Measurements from ENCODE around the gene EFCAB12.
"Not testable (repeated sequence)": the region's sequence is repeated elsewhere in the genome, so short reads cannot be mapped to it uniquely, and the experiment has no call there.

The EFCAB12 gene

DNA sequence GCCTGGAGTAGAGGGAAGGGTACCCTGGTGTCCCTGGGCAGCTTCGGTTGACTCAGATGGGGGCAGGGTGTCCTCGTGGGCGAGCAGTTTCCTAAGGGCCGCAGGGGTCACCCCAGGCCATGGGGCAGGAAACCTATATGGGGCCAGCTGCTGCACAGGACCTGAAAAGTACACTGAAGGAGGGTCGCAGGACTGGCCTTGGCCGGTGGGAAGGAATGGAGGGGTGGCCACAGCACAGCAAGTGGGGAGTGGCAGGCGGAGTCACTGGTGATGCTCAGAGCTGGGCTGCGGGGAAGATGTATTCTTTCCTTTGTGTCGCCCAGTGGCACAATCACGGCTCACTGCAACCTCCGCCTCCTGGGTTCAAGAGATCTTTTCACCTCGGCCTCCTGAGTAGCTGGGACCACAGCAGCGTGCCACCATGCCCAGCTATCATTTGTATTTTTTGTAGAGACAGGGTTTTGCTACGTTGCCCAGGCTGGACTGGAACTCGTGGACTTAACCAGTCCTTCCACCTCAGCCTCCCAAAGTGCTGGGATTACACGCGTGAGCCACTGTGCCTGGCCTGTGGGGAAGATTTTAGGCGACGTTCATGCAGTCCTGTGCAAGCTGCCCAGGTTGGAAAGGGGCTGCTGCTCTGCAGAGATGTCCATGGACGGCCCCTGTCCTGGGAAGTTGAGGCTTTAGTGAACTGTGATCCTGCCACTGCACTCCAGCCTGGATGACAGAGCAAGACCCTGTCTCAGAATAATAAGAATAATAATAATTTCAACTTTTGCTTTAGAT lies 57.2 kb downstream of the EFCAB12 start:
- H3K4me1 ChIP-seq (ENCODE audit: insufficient read depth, low read length), result no peaks in the 10 kb centered on the region
- H3K27me3 ChIP-seq (ENCODE audit: control insufficient read depth in 1 of 2, insufficient read depth in 2 of 2, low read length in 2 of 2), result no peaks in the 10 kb centered on the region

DNA sequence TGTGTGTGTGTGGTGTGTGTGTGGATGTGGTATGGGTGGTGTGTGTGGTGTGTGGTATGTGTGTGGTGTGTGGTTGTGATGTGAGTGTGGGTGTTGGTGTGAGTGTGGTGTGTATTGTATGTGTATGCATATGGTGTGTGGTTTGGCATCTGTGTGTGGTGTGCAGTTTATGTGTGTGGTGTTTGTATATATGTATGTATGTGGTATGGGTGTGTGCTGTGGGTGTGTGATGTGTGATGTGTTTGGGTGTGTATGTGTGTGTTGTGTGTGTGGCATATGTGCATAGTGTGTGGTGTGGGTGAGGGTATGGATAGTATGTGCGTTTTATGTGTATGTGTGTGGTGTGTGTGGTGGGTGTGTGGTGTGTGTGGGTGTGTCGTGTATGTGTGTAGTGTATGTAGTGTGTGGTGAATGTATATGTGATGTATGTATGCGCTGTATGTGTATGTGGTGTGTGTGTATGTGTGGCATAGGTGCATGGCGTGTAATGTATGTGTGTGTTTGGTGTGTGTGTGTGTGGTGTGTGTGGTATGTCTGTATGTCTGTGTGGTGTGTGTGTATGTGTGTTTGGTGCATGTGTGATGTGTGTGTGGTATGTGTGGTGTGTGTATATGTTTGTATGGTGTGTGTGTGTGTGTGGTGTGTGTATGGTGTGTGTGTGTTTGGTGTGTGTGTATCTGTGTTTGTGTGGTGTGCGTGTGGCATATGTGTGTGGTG lies 58.0 kb downstream of the EFCAB12 start:
- H3K27me3 ChIP-seq (ENCODE audit: control insufficient read depth in 1 of 2, insufficient read depth in 2 of 2, low read length in 2 of 2), result no peaks in the 10 kb centered on the region
- no peaks in the 10 kb centered on the region for H3K9me3 ChIP-seq (ENCODE audit: low read length)
- no peaks in the 10 kb centered on the region for H3K36me3 ChIP-seq (ENCODE audit: insufficient read depth, low read length)
- no peak overlapping the region for H3K4me3 ChIP-seq (ENCODE audit: low read depth in 1 of 2, low read length in 2 of 2)
- H3K4me1 ChIP-seq (ENCODE audit: insufficient read depth, low read length), result no peaks in the 10 kb centered on the region
- no peak overlapping the region for H3K9ac ChIP-seq (ENCODE audit: low read length)
- no peak overlapping the region for H3K27ac ChIP-seq (ENCODE audit: low read depth, low read length)

More for the DNA sequence above, 57.2 kb downstream of the EFCAB12 start:
- Histone ChIP-seq H3K9ac (ENCODE audit: low read length) (no peak overlapping the region), H3K4me3 (ENCODE audit: low read depth in 1 of 2, low read length in 2 of 2) (no peak overlapping the region), H3K36me3 (ENCODE audit: insufficient read depth, low read length) (no peaks in the 10 kb centered on the region), H3K9me3 (ENCODE audit: low read length) (no peaks in the 10 kb centered on the region), H3K27ac (ENCODE audit: low read depth, low read length) (no peak overlapping the region)

DNA sequence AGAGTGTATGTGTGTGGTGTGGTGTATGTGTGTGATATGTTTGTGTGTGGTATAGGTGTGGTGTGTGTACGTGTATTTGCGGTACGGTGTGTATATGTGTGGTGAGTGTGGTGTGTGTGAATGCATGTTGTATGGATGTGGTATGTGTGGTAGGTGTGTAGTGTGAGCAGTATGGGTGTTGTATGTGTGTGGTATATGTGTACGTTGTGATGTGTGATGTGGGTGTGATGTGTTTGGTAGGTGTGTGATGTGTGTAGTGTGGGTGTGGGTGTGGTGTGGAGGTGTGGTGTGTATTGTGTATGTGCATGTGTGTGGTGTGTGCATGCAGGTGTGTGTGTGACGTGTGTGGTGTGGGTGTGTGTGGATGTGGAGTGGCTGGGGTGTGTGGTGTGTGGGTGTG lies 58.7 kb downstream of the EFCAB12 start:
- Histone ChIP-seq H3K9me3 (ENCODE audit: low read length) (no peaks in the 10 kb centered on the region), H3K4me1 (ENCODE audit: insufficient read depth, low read length) (no peaks in the 10 kb centered on the region), H3K36me3 (ENCODE audit: insufficient read depth, low read length) (no peaks in the 10 kb centered on the region), H3K4me3 (ENCODE audit: low read depth in 1 of 2, low read length in 2 of 2) (no peak overlapping the region), H3K27me3 (ENCODE audit: control insufficient read depth in 1 of 2, insufficient read depth in 2 of 2, low read length in 2 of 2) (no peaks in the 10 kb centered on the region), H3K27ac (ENCODE audit: low read depth, low read length) (no peak overlapping the region), H3K9ac (ENCODE audit: low read length) (no peak overlapping the region)

DNA sequence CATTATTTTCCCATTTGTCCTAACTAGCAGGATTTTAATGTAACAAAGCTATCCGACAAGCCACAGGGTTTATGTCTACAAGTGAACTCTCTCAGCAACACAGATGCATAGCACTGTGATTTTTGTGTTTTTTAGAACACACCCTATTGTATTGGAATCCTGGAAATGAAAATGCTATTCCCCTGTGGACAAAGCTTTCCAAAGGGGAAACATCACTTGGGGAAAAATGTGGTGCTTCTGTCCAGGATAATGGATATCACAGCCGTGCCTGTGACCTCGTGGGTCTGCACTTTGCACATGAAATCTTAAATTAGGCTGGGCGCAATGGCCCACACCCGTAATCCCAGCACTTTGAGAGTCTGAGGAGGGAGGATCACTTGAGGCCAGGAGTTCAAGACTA lies 60.6 kb downstream of the EFCAB12 start:
- H3K36me3 ChIP-seq (ENCODE audit: insufficient read depth, low read length), result no peaks in the 10 kb centered on the region
- no peaks in the 10 kb centered on the region for H3K4me1 ChIP-seq (ENCODE audit: insufficient read depth, low read length)
- no peak overlapping the region for H3K4me3 ChIP-seq (ENCODE audit: low read depth in 1 of 2, low read length in 2 of 2)
- H3K27me3 ChIP-seq (ENCODE audit: control insufficient read depth in 1 of 2, insufficient read depth in 2 of 2, low read length in 2 of 2), result no peaks in the 10 kb centered on the region
- H3K9me3 ChIP-seq (ENCODE audit: low read length), result no peaks in the 10 kb centered on the region
- H3K27ac ChIP-seq (ENCODE audit: low read depth, low read length), result no peak overlapping the region
- H3K9ac ChIP-seq (ENCODE audit: low read length), result no peak overlapping the region

DNA sequence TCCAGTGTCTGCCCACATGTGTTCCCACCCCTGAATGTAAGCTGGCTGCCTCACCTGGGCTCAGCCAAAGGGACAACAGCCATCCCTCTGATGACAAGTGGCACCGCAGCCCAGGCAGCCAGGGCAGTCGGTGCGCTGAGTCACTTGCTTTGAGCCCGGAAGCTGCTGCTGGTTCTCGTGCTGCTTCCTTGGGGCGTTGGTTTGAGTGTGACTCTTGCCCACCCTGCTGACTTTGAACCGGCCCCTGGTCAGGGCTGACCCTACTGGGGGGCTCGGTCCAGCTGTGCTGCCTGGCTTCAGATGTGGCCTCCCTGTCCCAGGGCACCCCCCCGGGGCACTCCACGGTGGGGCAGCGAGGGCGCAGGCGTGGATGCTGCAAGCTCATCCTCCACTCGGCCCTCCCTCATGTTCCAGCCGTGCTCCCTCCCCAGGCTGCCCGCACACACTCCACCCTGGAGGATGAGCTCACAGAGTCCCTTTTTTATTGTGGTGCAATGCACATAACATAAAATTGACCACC lies 62.1 kb downstream of the EFCAB12 start:
- Histone ChIP-seq H3K9me3 (ENCODE audit: low read length) (no peaks in the 10 kb centered on the region), H3K27me3 (ENCODE audit: control insufficient read depth in 1 of 2, insufficient read depth in 2 of 2, low read length in 2 of 2) (no peaks in the 10 kb centered on the region), H3K4me1 (ENCODE audit: insufficient read depth, low read length) (no peaks in the 10 kb centered on the region), H3K4me3 (ENCODE audit: low read depth in 1 of 2, low read length in 2 of 2) (no peak overlapping the region), H3K36me3 (ENCODE audit: insufficient read depth, low read length) (no peaks in the 10 kb centered on the region), H3K9ac (ENCODE audit: low read length) (no peak overlapping the region), H3K27ac (ENCODE audit: low read depth, low read length) (no peak overlapping the region)

DNA sequence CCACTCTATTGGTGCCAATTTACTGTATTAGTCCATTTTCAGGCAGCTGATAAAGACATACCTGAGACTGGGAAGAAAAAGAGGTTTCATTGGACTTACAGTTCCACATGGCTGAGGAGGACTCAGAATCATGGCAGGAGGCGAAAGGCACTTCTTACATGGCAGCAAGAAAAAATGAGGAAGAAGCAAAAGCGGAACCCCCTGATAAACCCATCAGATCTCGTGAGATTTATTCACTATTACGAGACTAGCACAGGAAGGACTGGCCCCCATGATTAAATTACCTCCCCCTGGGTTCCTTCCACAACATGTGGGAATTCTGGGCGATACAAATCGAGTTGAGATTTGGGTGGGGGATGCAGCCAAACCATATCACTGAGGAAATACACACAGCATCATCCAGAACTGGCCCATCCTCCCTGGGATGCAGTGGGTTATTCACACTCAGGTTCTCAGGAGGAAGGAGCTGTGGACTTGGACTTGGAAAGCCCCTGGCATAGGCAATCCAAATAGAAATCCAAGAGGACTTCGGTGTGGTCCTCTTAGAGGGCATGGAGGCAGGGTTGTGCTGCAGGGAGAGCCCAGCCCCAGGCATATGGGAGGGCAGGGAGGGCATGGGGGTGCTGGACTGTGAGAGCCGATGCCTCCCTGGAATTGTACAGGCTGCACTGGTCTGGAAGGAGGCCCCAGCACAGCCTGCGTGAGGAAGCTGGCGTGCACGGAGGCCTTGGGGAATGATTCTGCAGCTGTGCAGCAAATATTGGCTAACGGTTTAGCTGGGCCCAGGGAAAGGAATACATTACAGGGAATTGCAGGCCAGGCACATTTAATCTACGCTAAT lies 62.9 kb downstream of the EFCAB12 start:
- Histone ChIP-seq H3K36me3 (ENCODE audit: insufficient read depth, low read length) (no peaks in the 10 kb centered on the region), H3K4me3 (ENCODE audit: low read depth in 1 of 2, low read length in 2 of 2) (no peak overlapping the region), H3K27me3 (ENCODE audit: control insufficient read depth in 1 of 2, insufficient read depth in 2 of 2, low read length in 2 of 2) (no peaks in the 10 kb centered on the region), H3K9me3 (ENCODE audit: low read length) (no peaks in the 10 kb centered on the region), H3K27ac (ENCODE audit: low read depth, low read length) (no peak overlapping the region), H3K9ac (ENCODE audit: low read length) (no peak overlapping the region), H3K4me1 (ENCODE audit: insufficient read depth, low read length) (no peaks in the 10 kb centered on the region)

DNA sequence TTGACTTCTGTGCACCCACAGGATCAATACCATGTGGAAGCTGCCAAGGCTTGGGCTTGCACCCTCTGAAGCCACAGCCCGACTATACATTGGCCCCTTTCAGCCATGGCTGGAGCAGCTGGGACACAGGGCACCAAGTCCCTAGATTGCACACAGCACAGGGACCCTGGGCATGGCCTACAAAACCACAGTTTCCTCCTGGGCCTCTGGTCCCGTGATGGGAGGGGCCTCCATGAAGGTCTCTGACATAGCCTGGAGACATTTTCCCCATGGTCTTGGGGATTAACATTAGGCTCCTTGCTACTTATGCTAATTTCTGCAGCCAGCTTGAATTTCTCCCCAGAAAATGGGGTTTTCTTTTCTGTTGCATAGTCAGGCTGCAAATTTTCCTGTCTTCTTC lies 63.6 kb downstream of the EFCAB12 start:
- not testable (repeated sequence) for H3K4me3 ChIP-seq (ENCODE audit: low read depth in 1 of 2, low read length in 2 of 2); H3K4me1 ChIP-seq (ENCODE audit: insufficient read depth, low read length); H3K36me3 ChIP-seq (ENCODE audit: insufficient read depth, low read length); H3K27me3 ChIP-seq (ENCODE audit: control insufficient read depth in 1 of 2, insufficient read depth in 2 of 2, low read length in 2 of 2); H3K9me3 ChIP-seq (ENCODE audit: low read length); H3K9ac ChIP-seq (ENCODE audit: low read length); H3K27ac ChIP-seq (ENCODE audit: low read depth, low read length)

DNA sequence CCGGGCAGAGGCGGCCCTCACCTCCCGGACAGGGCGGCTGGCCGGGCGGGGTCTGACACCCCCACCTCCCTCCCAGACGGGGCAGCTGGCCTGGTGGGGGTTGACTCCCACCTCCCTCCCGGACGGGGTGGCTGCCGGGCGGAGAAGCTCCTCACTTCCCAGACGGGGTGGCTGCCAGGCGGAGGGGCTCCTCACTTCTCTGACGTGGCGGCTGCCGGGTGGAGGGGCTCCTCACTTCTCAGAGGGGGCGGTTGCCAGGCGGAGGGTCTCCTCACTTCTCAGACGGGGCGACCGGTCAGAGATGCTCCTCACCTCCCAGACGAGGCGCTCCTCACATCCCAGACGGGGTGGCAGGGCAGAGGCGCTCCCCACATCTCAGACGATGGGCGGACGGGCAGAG lies 65.1 kb downstream of the EFCAB12 start:
- H3K27me3 ChIP-seq (ENCODE audit: control insufficient read depth in 1 of 2, insufficient read depth in 2 of 2, low read length in 2 of 2); H3K36me3 ChIP-seq (ENCODE audit: insufficient read depth, low read length); H3K9me3 ChIP-seq (ENCODE audit: low read length); H3K4me3 ChIP-seq (ENCODE audit: low read depth in 1 of 2, low read length in 2 of 2); H3K4me1 ChIP-seq (ENCODE audit: insufficient read depth, low read length); H3K9ac ChIP-seq (ENCODE audit: low read length); H3K27ac ChIP-seq (ENCODE audit: low read depth, low read length): not testable (repeated sequence)

DNA sequence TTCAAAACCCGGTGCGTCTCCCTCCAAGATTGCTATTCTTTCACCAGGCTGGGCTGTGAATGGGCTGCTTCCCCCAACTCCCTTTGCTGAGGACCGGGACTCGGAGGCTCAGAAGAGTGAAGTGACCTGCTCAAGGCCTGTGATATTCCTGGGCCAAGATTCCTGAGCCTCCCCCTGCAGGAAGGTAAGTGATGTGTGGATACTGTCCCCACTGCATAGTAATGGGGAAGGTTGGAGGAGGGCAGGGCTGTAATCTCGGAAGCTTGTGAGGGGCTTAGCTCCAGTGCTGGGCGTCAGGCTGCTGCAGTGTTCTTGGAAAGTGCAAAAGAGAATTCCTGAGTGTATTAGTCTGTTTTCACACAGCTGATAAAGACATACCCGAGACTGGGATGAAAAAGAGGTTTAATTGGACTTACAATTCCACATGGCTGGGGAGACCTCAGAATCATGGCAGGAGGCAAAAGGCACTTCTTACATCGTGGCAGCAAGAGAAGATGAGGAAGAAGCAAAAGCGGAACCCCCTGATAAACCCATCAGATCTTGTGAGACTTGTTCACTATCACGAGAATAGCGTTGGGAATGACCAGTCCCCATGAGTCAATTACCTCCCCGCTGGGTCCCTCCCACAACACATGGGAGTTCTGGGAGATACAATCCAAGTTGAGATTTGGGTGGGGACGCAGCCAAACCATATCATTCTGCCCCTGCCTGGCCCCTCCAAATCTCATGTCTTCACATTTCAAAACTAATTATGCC lies 67.6 kb downstream of the EFCAB12 start:
- Histone ChIP-seq H3K36me3 (ENCODE audit: insufficient read depth, low read length) (no peaks in the 10 kb centered on the region), H3K4me3 (ENCODE audit: low read depth in 1 of 2, low read length in 2 of 2) (no peak overlapping the region), H3K9ac (ENCODE audit: low read length) (no peak overlapping the region), H3K4me1 (ENCODE audit: insufficient read depth, low read length) (no peaks in the 10 kb centered on the region), H3K9me3 (ENCODE audit: low read length) (no peaks in the 10 kb centered on the region), H3K27ac (ENCODE audit: low read depth, low read length) (no peak overlapping the region), H3K27me3 (ENCODE audit: control insufficient read depth in 1 of 2, insufficient read depth in 2 of 2, low read length in 2 of 2) (peaks cover 0 to 5% of the 10 kb centered on the region in 2 donors)

DNA sequence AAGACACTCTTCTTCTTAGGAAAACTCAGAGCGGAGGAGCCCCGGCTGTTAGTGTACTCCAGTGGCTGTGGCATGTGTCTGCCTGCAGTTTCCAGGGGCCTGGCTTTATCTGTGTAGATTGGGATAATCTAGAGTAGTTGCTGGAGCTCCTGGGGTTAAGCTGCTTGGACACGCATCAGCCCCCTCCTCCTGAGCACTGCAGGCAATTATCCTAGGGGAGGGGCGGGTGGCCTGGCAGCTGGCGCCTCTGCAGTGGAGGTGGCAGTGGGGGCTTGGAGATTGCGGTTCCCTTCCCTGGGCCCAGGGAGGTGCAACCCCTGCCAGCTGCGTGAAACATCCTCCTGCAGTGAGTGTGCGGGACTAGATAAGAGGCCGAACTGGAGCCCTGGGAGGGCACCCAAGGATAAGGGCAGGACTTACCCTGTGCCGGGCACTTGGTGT lies 68.2 kb downstream of the EFCAB12 start:
- H3K27me3 ChIP-seq (ENCODE audit: control insufficient read depth in 1 of 2, insufficient read depth in 2 of 2, low read length in 2 of 2), result peaks cover 0 to 5% of the 10 kb centered on the region in 2 donors
- H3K4me3 ChIP-seq (ENCODE audit: low read depth in 1 of 2, low read length in 2 of 2), result no peak overlapping the region
- no peak overlapping the region for H3K27ac ChIP-seq (ENCODE audit: low read depth, low read length)
- no peaks in the 10 kb centered on the region for H3K36me3 ChIP-seq (ENCODE audit: insufficient read depth, low read length)
- no peaks in the 10 kb centered on the region for H3K4me1 ChIP-seq (ENCODE audit: insufficient read depth, low read length)
- no peaks in the 10 kb centered on the region for H3K9me3 ChIP-seq (ENCODE audit: low read length)
- no peak overlapping the region for H3K9ac ChIP-seq (ENCODE audit: low read length)
